Pancreas (tissue), 10 donors: Measurements from ENCODE around the gene TRIM47. TPM values are rescaled to one million over a fixed set of nuclear protein-coding genes. Genes with fewer than 3 reads are reported as not detected.
"Not testable (repeated sequence)": the region's sequence is repeated elsewhere in the genome, so short reads cannot be mapped to it uniquely, and the experiment has no call there.

ENCODE experiments used
- ATAC-seq, 4 donors: fragments of 200-7000 bp; cut with Tn5 transposase; one replicate each; pipeline versions ENCODE4 v1.8.0 to v1.9.1; 2020; ENCODE audit warnings: mild to moderate bottlenecking in 4 of 4, moderate library complexity in 4 of 4
- DNase-seq, 6 donors: peaks; one replicate each; pipeline ENCODE4 v3.0.0-alpha.2; 2020
- FAIRE-seq: peaks from 2 replicates; lab custom pipeline; 2012; peaks lifted over from hg19 to GRCh38; lab: Jason Lieb, UNC
- H3K27ac ChIP-seq, 4 donors: fragments of 200-600 bp; sonication (generic); 1 replicate in 3 of 4; 2 replicates in 1 of 4; pipeline versions ENCODE4 v1.5.0 to v1.8.0; 2020
- H3K27me3 ChIP-seq, 4 donors: fragments of 200-600 bp; one replicate each; pipeline ENCODE4 v1.8.0; 2021
- H3K36me3 ChIP-seq, 3 donors: fragments of 200-600 bp; sonication (generic) in 1 of 3; one replicate each; pipeline versions ENCODE4 v1.5.0 to v1.8.0; 2020 to 2021
- H3K4me1 ChIP-seq, 3 donors: fragments of 200-600 bp; one replicate each; pipeline ENCODE4 v1.8.0; 2021
- H3K4me3 ChIP-seq, 4 donors: fragments of 200-600 bp; sonication (generic) in 2 of 4; one replicate each; pipeline versions ENCODE4 v1.5.0 to v1.8.0; 2020 to 2021
- H3K9me3 ChIP-seq, 4 donors: fragments of 200-600 bp; one replicate each; pipeline ENCODE4 v1.8.0; 2021
- WGBS, 2 donors: extraction: QIAGEN DNeasy Blood & Tissue Kit; methylation state at CpG; one replicate each; pipeline ENCODE4 v1.1.7; 2013; 5-methylcytosine and 5-hydroxymethylcytosine counted together
- intact Hi-C, 3 donors: fragments of 100-400 bp; cut with DNase I; formaldehyde crosslinking; loops; one replicate each; pipeline versions ENCODE4 v1.11.1 to v1.14.2; 2022
- polyA plus RNA-seq, 2 donors: library from polyadenylated mRNA; stranded (reverse); fragments of 200-250 nt; gene quantifications; one replicate each; pipeline ENCODE4 v1.2.3, GENCODE V29; 2013
- total RNA-seq, 6 donors: library from RNA; stranded (reverse); fragmentation: NEBNext Ultra II Directional in 4 of 6; extraction: Animal tissue kit (Norgen Biotek cat#: 25700) in 4 of 6; gene quantifications; one replicate each; pipeline versions ENCODE4 v1.2.1 to v1.2.4, GENCODE V29; 2021 to 2023
- TF ChIP-seq, protein P1 (sequence below), 4 donors: fragments of 200-600 bp; sonication (generic) in 3 of 4; IDR thresholded peaks; one replicate each; pipeline versions ENCODE4 v1.5.0 to v1.8.0; 2021; ENCODE audit warnings: antibody characterized with exemption in 4 of 4
- donor health status: healthy with polysubstance abuse.
- donor health status: DM: no; HTN: no; CAD: no; lungs with moderate emphysema.
- donor health status: DM: no; HTN: no; CAD: no.
- donor health status: control.
- donor health status: control.
- donor health status: Bipolar disorder and iron deficiency.
- donor health status: DM: yes; HTN: yes; CAD: no.
- donor health status: DM: no; HTN: no; CAD: no.
- donor health status: DM: no; HTN: no; CAD: no.
- donor health status: DM: yes; HTN: yes; CAD: no.

The TRIM47 gene
- total and polyA plus RNA-seq, 8 donors = 4.2 to 58.2 (median 28.9) TPM

GRCh38 chr17:75864448-75864871 lies 13.9 kb downstream of the TRIM47 start:
- FAIRE-seq = no peak

DNA sequence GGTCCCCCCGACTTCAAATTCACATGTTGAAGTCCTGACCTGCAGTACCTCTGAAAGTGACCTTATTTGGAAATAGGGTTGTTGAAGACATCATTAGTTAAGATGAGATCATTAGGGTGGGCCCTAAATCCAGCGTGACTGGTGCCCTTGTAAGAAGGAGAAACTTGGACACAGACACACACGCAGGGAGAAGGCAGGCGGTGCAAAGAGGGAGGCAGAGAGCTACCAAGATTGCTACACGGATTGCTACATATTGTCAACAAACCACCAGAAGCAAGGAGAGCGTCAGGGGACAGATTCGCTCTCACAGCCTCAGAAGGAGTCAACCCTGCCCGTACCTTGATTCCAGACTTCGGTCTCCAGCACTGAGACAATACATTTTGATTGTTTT lies 16.5 kb downstream of the TRIM47 start:
- DNase-seq = no peak
- Histone ChIP-seq H3K27ac (no peak overlapping the region), H3K9me3 (no peaks in the 10 kb centered on the region), H3K4me1 (no peaks in the 10 kb centered on the region), H3K36me3 (no peaks in the 10 kb centered on the region), H3K27me3 (no peaks in the 10 kb centered on the region), H3K4me3 (no peak overlapping the region)
- TF ChIP-seq, protein P1, sequence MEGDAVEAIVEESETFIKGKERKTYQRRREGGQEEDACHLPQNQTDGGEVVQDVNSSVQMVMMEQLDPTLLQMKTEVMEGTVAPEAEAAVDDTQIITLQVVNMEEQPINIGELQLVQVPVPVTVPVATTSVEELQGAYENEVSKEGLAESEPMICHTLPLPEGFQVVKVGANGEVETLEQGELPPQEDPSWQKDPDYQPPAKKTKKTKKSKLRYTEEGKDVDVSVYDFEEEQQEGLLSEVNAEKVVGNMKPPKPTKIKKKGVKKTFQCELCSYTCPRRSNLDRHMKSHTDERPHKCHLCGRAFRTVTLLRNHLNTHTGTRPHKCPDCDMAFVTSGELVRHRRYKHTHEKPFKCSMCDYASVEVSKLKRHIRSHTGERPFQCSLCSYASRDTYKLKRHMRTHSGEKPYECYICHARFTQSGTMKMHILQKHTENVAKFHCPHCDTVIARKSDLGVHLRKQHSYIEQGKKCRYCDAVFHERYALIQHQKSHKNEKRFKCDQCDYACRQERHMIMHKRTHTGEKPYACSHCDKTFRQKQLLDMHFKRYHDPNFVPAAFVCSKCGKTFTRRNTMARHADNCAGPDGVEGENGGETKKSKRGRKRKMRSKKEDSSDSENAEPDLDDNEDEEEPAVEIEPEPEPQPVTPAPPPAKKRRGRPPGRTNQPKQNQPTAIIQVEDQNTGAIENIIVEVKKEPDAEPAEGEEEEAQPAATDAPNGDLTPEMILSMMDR (IDR thresholded peaks at IDR 0.05) = no peak
- FAIRE-seq = no peak
- intact Hi-C loops = no loop called here
- peak in 1 of 4 donors; percentile 7 for ATAC-seq
- WGBS, 2 donors = 76 to 77% methylated on average over 9 of the region's 9 CpGs

More at GRCh38 chr17:75864448-75864871, 13.9 kb downstream of the TRIM47 start:
- Histone ChIP-seq H3K4me1 (no peaks in the 10 kb centered on the region), H3K36me3 (no peaks in the 10 kb centered on the region), H3K27me3 (no peaks in the 10 kb centered on the region), H3K9me3 (no peaks in the 10 kb centered on the region), H3K27ac (peak overlapping the region in 1 of 4 donors; percentile 15), H3K4me3 (no peak overlapping the region)
- DNase-seq (no peak), ATAC-seq (peak in 3 of 4 donors; percentile 45 to 51 (median 51))
- WGBS, 2 donors = 75 to 80% methylated on average over 8 of the region's 8 CpGs
- intact Hi-C loops = no loop called here
- TF ChIP-seq, protein P1 (IDR thresholded peaks at IDR 0.05) = no peak

DNA sequence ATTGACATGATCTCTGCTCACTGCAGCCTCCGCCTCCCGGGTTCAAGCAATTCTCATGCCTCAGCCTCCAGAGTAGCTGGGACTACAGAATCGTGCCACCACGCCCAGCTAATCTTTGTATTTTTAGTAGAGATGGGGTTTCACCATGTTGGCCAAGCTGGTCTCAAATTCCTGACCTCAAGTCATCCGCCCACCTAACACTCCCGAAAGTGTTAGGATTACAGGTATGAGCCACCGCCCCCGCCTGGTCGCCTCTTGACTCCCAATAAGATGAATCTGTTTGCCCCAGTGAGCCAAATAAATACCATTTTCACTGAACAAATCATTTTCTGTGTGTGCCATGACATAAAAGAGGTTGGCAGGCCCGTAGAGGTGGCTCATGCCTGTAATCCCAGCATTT lies 19.0 kb downstream of the TRIM47 start:
- DNase-seq, H3K4me1 ChIP-seq, ATAC-seq, H3K9me3 ChIP-seq, intact Hi-C loops, FAIRE-seq, H3K4me3 ChIP-seq, H3K27me3 ChIP-seq, H3K36me3 ChIP-seq: not testable (repeated sequence)
- peak overlapping the region in 2 of 4 donors; percentile 62 to 72 for H3K27ac ChIP-seq
- WGBS, 2 donors = 84 to 88% methylated on average over 10 of the region's 10 CpGs

- Histone ChIP-seq H3K9me3 (no peaks in the 10 kb centered on the region), H3K27ac (peak overlapping the region; percentile 95 to 100 (median 96)), H3K4me3 (peak overlapping the region; percentile 75 to 95 (median 86)), H3K27me3 (no peaks in the 10 kb centered on the region), H3K4me1 (peaks cover 7 to 13% (median 11%) of the 10 kb centered on the region in 3 donors), H3K36me3 (peaks cover 0 to 8% (median 4%) of the 10 kb centered on the region in 3 donors)
- peak; percentile 13 to 33 (median 28) for ATAC-seq
- FAIRE-seq = no peak
- intact Hi-C loops = no loop called here
- 2 to 3% methylated on average over 24 of the region's 24 CpGs for WGBS, 2 donors
- DNase-seq = no peak
- TF ChIP-seq, protein P1 (IDR thresholded peaks at IDR 0.05) = no peak
Observed at GRCh38 chr17:75856062-75856756, 22.2 kb downstream of the TRIM47 start.

DNA sequence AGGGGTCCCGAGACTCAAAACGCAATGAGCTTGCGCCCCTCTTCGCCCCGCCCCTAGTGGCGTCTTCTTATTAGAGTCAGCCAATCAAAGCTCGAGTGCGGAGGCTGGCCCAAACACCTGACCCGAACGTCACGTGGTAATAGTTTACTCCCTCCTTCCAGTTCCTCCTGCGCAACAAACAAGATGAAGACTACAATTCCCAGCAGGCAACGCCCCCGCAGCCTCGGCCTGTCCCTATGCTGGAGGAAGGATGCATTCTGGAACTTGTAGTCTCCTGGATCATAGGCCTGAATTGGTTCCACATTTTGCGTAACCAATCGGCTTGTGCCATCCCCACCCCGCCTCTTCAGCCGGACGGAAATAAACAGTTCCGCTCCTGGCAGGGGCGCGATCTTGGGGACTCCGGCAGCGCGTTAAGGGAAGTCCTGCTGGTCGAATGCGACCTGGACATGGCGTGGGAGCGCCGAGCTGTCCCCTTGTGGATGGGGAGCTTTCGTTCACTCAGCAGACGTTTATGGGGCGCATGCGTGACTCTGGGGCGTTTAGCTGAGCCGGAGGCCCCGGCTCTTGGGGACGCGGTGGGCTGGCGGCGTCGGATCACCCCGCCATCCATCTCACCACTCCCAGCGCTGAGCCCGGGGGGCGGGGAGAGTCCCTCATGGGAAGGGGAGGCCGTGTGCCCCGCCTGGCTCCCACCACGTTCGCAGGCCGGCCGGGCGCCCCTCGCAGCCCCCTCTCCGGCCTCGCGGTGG lies 22.9 kb downstream of the TRIM47 start, which contains the start of gene WBP2:
Gene WBP2 (minus strand): TSS at position 26 of the 752 bp plus-strand sequence. CDS start 38 bp downstream, outside the sequence.
- intact Hi-C loops = no loop called here
- TF ChIP-seq, protein P1 (IDR thresholded peaks at IDR 0.05) = no peak
- WGBS, 2 donors = 0% methylated on average over 58 of the region's 58 CpGs
- H3K27ac ChIP-seq = peak within 1 kb of the TSS; percentile 95 to 100 (median 96)
- peak; percentile 85 to 93 (median 90) for ATAC-seq
- peaks cover 7 to 16% (median 11%) of the 10 kb centered on the region in 3 donors for H3K4me1 ChIP-seq
- FAIRE-seq = peak; percentile 93
- H3K36me3 ChIP-seq = peaks cover 0 to 15% (median 9%) of the 10 kb centered on the region in 3 donors
- H3K9me3 ChIP-seq = no peaks in the 10 kb centered on the region
- no peaks in the 10 kb centered on the region for H3K27me3 ChIP-seq
- peak; percentile 92 to 99 (median 98) for DNase-seq
- peak within 1 kb of the TSS; percentile 75 to 95 (median 86) for H3K4me3 ChIP-seq
